SJCRH30 (cell line): ENCODE measurements around the gene AMY1A. TPM values are rescaled to one million over a fixed set of nuclear protein-coding genes. Genes with fewer than 3 reads are reported as not detected.

Experiments used
- total RNA-seq: library from RNA; depleted of rRNA; stranded (reverse); fragments of >200 nt; shearing (Covaris generic); gene quantifications from 2 replicates; pipeline ENCODE4 v1.2.3, GENCODE V29; 2014; rRNA removed

The AMY1A gene
- total RNA-seq, 1 experiment from 2014 or later, result not detected

Other genes starting within 250 kb of the AMY1A start
- 10.8 and 16.9 TPM in 2 replicates for gene RNPC3, start 130.1 kb upstream of the AMY1A start, total RNA-seq
- 0.26 and 0.43 TPM in 2 replicates for gene AMY2B, start 84.2 kb upstream of the AMY1A start, total RNA-seq
- not detected in 2 replicates for gene AMY2A, start 38.3 kb upstream of the AMY1A start, total RNA-seq
- gene AMY1B, start 40.5 kb downstream of the AMY1A start, total RNA-seq, result not detected in 2 replicates
- gene AMY1C, start 94.1 kb downstream of the AMY1A start, total RNA-seq, result 0.10 TPM in 1 of 2 replicates, not detected in the other